Skeletal muscle tissue (tissue), 4 donors: ENCODE measurements around the gene S100B. TPM values are rescaled to one million over a fixed set of nuclear protein-coding genes. Genes with fewer than 3 reads are reported as not detected.
"Not testable (repeated sequence)": the region's sequence is repeated elsewhere in the genome, so short reads cannot be mapped to it uniquely, and the experiment has no call there.

ENCODE experiments used
- H3K27ac ChIP-seq: one replicate; pipeline ENCODE4 v1.7.0; 2013; ENCODE audit warnings: mild to moderate bottlenecking, low read depth, low read length, inconsistent platforms
- H3K27me3 ChIP-seq, 3 donors: one replicate each; pipeline ENCODE4 v1.7.0; 2013; ENCODE audit warnings: low read length in 3 of 3; ENCODE audit not compliant: control insufficient read depth in 3 of 3, insufficient read depth in 3 of 3
- H3K36me3 ChIP-seq, 3 donors: one replicate each; pipeline ENCODE4 v1.7.0; 2013; ENCODE audit warnings: low read length in 3 of 3; ENCODE audit not compliant: control insufficient read depth in 3 of 3, insufficient read depth in 3 of 3
- H3K4me1 ChIP-seq, 3 donors: one replicate each; pipeline ENCODE4 v1.7.0; 2013; ENCODE audit warnings: low read length in 3 of 3, mild to moderate bottlenecking in 3 of 3; ENCODE audit not compliant: control insufficient read depth in 3 of 3, insufficient read depth in 3 of 3
- H3K4me3 ChIP-seq, 3 donors: one replicate each; pipeline ENCODE4 v1.7.0; 2013; ENCODE audit warnings: low read length in 3 of 3
- H3K9ac ChIP-seq, 3 donors: one replicate each; pipeline ENCODE4 v1.7.0; 2013; ENCODE audit warnings: low read length in 3 of 3, mild to moderate bottlenecking in 3 of 3, moderate library complexity in 2 of 3, low read depth in 1 of 3
- H3K9me3 ChIP-seq, 3 donors: one replicate each; pipeline ENCODE4 v1.7.0; 2013; ENCODE audit warnings: low read length in 3 of 3; ENCODE audit not compliant: control insufficient read depth in 3 of 3
- total RNA-seq: library from RNA; depleted of rRNA; stranded (reverse); fragments of >200 nt; gene quantifications from one replicate; pipeline ENCODE4 v1.2.3, GENCODE V29; 2014
- donor health status: Osteomylitis.

S100B gene
- total RNA-seq, 1 donor from 2014 or later, result 25.6 TPM

GRCh38 chr21:46596201-46596600 lies 8.7 kb downstream of the S100B start:
- H3K9me3 ChIP-seq, result no peaks in the 10 kb centered on the region
- peaks cover 0 to 12% (median 2%) of the 10 kb centered on the region in 3 donors for H3K4me1 ChIP-seq
- H3K27ac ChIP-seq, result no peak overlapping the region
- H3K4me3 ChIP-seq, result no peak overlapping the region
- H3K27me3 ChIP-seq, result no peaks in the 10 kb centered on the region
- H3K36me3 ChIP-seq, result no peaks in the 10 kb centered on the region
- H3K9ac ChIP-seq, result no peak overlapping the region

GRCh38 chr21:46594276-46594675 lies 10.6 kb downstream of the S100B start:
- Histone ChIP-seq H3K27ac (no peak overlapping the region), H3K4me1 (peaks cover 0 to 7% (median 2%) of the 10 kb centered on the region in 3 donors), H3K4me3 (no peak overlapping the region), H3K27me3 (no peaks in the 10 kb centered on the region), H3K36me3 (no peaks in the 10 kb centered on the region), H3K9ac (no peak overlapping the region), H3K9me3 (peaks cover 0 to 2% (median 0%) of the 10 kb centered on the region in 3 donors)

GRCh38 chr21:46585191-46585953 lies 19.5 kb downstream of the S100B start:
- H3K27ac ChIP-seq, result no peak overlapping the region
- no peak overlapping the region for H3K4me3 ChIP-seq
- no peaks in the 10 kb centered on the region for H3K27me3 ChIP-seq
- no peaks in the 10 kb centered on the region for H3K4me1 ChIP-seq
- H3K9ac ChIP-seq, result no peak overlapping the region
- H3K9me3 ChIP-seq, result peaks cover 0 to 2% (median 0%) of the 10 kb centered on the region in 3 donors
- peaks cover 5 to 15% (median 10%) of the 10 kb centered on the region in 3 donors for H3K36me3 ChIP-seq

DNA sequence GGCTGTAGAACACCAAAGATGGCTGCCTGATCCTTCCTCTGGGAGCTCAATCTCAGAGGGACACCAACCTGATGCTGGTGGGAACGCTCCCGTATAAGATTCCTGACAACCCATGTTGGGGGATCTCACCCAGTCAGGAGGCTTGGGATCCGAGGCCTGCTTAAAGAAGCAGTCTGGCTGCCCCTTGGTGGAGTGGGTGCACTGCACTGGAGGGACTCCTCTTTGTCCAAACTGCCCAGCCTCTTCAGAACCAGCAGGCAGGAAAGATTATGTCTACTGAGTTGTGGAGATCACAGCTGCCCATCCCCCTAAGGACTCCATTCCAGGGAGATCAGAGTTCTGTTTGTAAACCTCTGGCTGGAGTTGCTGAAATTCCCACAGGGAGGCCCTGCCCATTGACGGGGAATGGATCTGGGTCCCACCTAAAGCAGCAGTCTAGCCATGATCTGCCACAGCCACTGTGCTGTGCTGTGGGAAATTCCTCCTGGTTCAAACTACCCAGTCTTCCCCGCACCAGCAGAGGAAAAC lies 23.0 kb downstream of the S100B start:
- Histone ChIP-seq H3K36me3 (peaks cover 5 to 15% (median 10%) of the 10 kb centered on the region in 3 donors), H3K4me1 (no peaks in the 10 kb centered on the region), H3K27ac (no peak overlapping the region), H3K9me3 (peaks cover 0 to 6% (median 0%) of the 10 kb centered on the region in 3 donors), H3K4me3 (no peak overlapping the region), H3K27me3 (no peaks in the 10 kb centered on the region), H3K9ac (no peak overlapping the region)

GRCh38 chr21:46579394-46579793 lies 25.5 kb downstream of the S100B start:
- H3K36me3 ChIP-seq, result peaks cover 5 to 15% (median 10%) of the 10 kb centered on the region in 3 donors
- not testable (repeated sequence) for H3K27me3 ChIP-seq, H3K9ac ChIP-seq, H3K4me1 ChIP-seq, H3K27ac ChIP-seq, H3K4me3 ChIP-seq, H3K9me3 ChIP-seq

- not testable (repeated sequence) for H3K27ac ChIP-seq, H3K9me3 ChIP-seq, H3K9ac ChIP-seq, H3K27me3 ChIP-seq, H3K4me1 ChIP-seq, H3K4me3 ChIP-seq
- H3K36me3 ChIP-seq, result peaks cover 10 to 18% (median 11%) of the 10 kb centered on the region in 3 donors
Measured at GRCh38 chr21:46577786-46578185, 27.1 kb downstream of the S100B start.

- Histone ChIP-seq H3K9ac (no peak overlapping the region), H3K36me3 (peaks cover 8 to 37% (median 31%) of the 10 kb centered on the region in 3 donors), H3K27me3 (no peaks in the 10 kb centered on the region), H3K9me3 (peaks cover 0 to 2% (median 0%) of the 10 kb centered on the region in 3 donors), H3K27ac (no peak overlapping the region), H3K4me3 (no peak overlapping the region), H3K4me1 (peaks cover 0 to 5% (median 3%) of the 10 kb centered on the region in 3 donors)
Measured at GRCh38 chr21:46572850-46573249, 32.0 kb downstream of the S100B start.

- no peaks in the 10 kb centered on the region for H3K27me3 ChIP-seq
- H3K4me3 ChIP-seq, result no peak overlapping the region
- no peak overlapping the region for H3K27ac ChIP-seq
- H3K9ac ChIP-seq, result no peak overlapping the region
- peaks cover 0 to 2% (median 0%) of the 10 kb centered on the region in 3 donors for H3K9me3 ChIP-seq
- peaks cover 0 to 5% (median 3%) of the 10 kb centered on the region in 3 donors for H3K4me1 ChIP-seq
- peaks cover 28 to 57% (median 53%) of the 10 kb centered on the region in 3 donors for H3K36me3 ChIP-seq
Measured at GRCh38 chr21:46570631-46571030, 34.3 kb downstream of the S100B start.

GRCh38 chr21:46570119-46570518 lies 34.8 kb downstream of the S100B start:
- H3K4me1 ChIP-seq, result peaks cover 0 to 5% (median 3%) of the 10 kb centered on the region in 3 donors
- H3K27me3 ChIP-seq, result no peaks in the 10 kb centered on the region
- H3K27ac ChIP-seq, result no peak overlapping the region
- no peak overlapping the region for H3K4me3 ChIP-seq
- H3K36me3 ChIP-seq, result peaks cover 31 to 62% (median 58%) of the 10 kb centered on the region in 3 donors
- no peak overlapping the region for H3K9ac ChIP-seq
- H3K9me3 ChIP-seq, result peaks cover 0 to 2% (median 0%) of the 10 kb centered on the region in 3 donors

DNA sequence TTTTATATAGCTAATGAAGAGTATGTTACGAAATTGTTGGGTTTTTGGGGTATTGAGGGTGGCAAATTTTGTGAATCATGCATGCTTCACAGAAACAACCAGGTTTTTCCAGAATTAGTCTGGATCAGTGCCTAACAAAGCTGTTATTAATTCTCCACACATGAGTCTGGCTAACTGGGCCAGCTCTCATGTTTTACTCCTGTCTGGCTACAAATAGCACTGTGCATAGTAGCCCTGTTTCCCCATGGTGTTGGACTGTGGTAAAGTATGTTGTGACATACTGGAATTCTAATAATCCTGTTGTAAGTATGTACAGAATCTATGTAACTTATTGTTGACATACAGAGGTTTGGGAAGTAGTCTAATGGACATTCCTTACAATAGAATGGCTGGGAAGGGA lies 35.8 kb downstream of the S100B start:
- Histone ChIP-seq H3K9ac (no peak overlapping the region), H3K27me3 (no peaks in the 10 kb centered on the region), H3K9me3 (peaks cover 0 to 2% (median 0%) of the 10 kb centered on the region in 3 donors), H3K36me3 (peaks cover 41 to 73% (median 68%) of the 10 kb centered on the region in 3 donors), H3K4me1 (peaks cover 0 to 5% (median 3%) of the 10 kb centered on the region in 3 donors), H3K27ac (no peak overlapping the region), H3K4me3 (no peak overlapping the region)
